HepG2 (cell line): ENCODE data around the gene CRY1. TPM values are rescaled to one million over a fixed set of nuclear protein-coding genes. Genes with fewer than 3 reads are reported as not detected.

Source experiments
- ATM ChIP-seq: fragments of 450-650 bp; IDR thresholded peaks from 2 replicates; pipeline ENCODE4 v1.7.1; 2017; ENCODE audit warnings: mild to moderate bottlenecking, borderline replicate concordance
- CHD4 ChIP-seq: fragments of 200-600 bp; sonication (generic); IDR thresholded peaks from 2 replicates; pipeline ENCODE4 v1.7.0; 2017; ENCODE audit warnings: mild to moderate bottlenecking, low read length, borderline replicate concordance
- ESRRA ChIP-seq: sonication (generic); formaldehyde crosslinking; IDR thresholded peaks from 2 replicates; pipeline ENCODE4 v1.5.1; 2020; ENCODE audit warnings: mild to moderate bottlenecking, low read depth, missing genetic modification reagents
- GATA4 ChIP-seq: sonication (generic); IDR thresholded peaks from 2 replicates; pipeline ENCODE4 v1.6.1; 2016; ENCODE audit warnings: antibody characterized with exemption, low read depth, borderline replicate concordance
- HNRNPLL ChIP-seq: fragments of 200-400 bp; formaldehyde crosslinking; IDR thresholded peaks from 2 replicates; pipeline ENCODE4 v1.6.1; 2017; ENCODE audit warnings: mild to moderate bottlenecking, low read depth, low read length; ENCODE audit not compliant: poor library complexity, severe bottlenecking
- JDP2 ChIP-seq: sonication (generic); formaldehyde crosslinking; IDR thresholded peaks from 2 replicates; pipeline ENCODE4 v1.8.1; 2022; ENCODE audit warnings: missing genetic modification reagents, borderline replicate concordance
- MED8 ChIP-seq: sonication (generic); formaldehyde crosslinking; IDR thresholded peaks from 2 replicates; pipeline ENCODE4 v1.8.1; 2023; ENCODE audit warnings: mild to moderate bottlenecking, missing genetic modification reagents; ENCODE audit not compliant: insufficient replicate concordance
- POGZ ChIP-seq: sonication (generic); formaldehyde crosslinking; IDR thresholded peaks from 2 replicates; pipeline ENCODE4 v1.4.0; 2020; ENCODE audit warnings: mild to moderate bottlenecking, missing genetic modification reagents
- POLR2A ChIP-seq, 2 experiments: IDR thresholded peaks; 2 replicates each; pipeline ENCODE4 v1.6.1; 2011; ENCODE audit warnings: low read depth in 2 of 2, low read length in 2 of 2, mild to moderate bottlenecking in 1 of 2, moderate library complexity in 1 of 2; ENCODE audit not compliant: insufficient read depth in 1 of 2
- RELA ChIP-seq: sonication (generic); formaldehyde crosslinking; IDR thresholded peaks from 2 replicates; pipeline ENCODE4 v1.4.0; 2020; ENCODE audit warnings: missing genetic modification reagents
- SCMH1 ChIP-seq: sonication (generic); formaldehyde crosslinking; IDR thresholded peaks from 2 replicates; pipeline ENCODE4 v1.9.0; 2021; ENCODE audit warnings: missing genetic modification reagents, mild to moderate bottlenecking, borderline replicate concordance
- SOX5 ChIP-seq: IDR thresholded peaks from 2 replicates; pipeline ENCODE4 v1.6.1; 2016; ENCODE audit warnings: borderline replicate concordance
- XBP1 ChIP-seq: sonication (generic); formaldehyde crosslinking; IDR thresholded peaks from 2 replicates; pipeline ENCODE4 v1.5.0; 2020; ENCODE audit warnings: missing genetic modification reagents
- ZBTB42 ChIP-seq: sonication (generic); formaldehyde crosslinking; IDR thresholded peaks from 2 replicates; pipeline ENCODE4 v1.5.0; 2020; ENCODE audit warnings: mild to moderate bottlenecking, missing genetic modification reagents
- ZFY ChIP-seq: sonication (generic); formaldehyde crosslinking; IDR thresholded peaks from 2 replicates; pipeline ENCODE4 v1.4.0; 2020; ENCODE audit warnings: missing genetic modification reagents
- ZNF552 ChIP-seq: sonication (generic); formaldehyde crosslinking; IDR thresholded peaks from 2 replicates; pipeline ENCODE4 v1.9.0; 2022; ENCODE audit warnings: missing genetic modification reagents, mild to moderate bottlenecking, borderline replicate concordance
- ZNF780A ChIP-seq: sonication (generic); formaldehyde crosslinking; IDR thresholded peaks from 2 replicates; pipeline ENCODE4 v1.8.0; 2022; ENCODE audit warnings: mild to moderate bottlenecking, missing genetic modification reagents, moderate library complexity
- polyA plus RNA-seq, 8 experiments: library from polyadenylated mRNA; depleted of rRNA in 3 of 8; stranded (reverse) in 7 of 8; unstranded in 1 of 8; fragments of >200 nt; fragmentation: Illumina TruSeq in 4 of 8; extraction: Trizol in 4 of 8; gene quantifications; 2 replicates each; pipeline versions ENCODE4 v1.2.1 to v1.2.3, GENCODE V29; 2011 to 2016; ENCODE audit warnings: low read depth in 4 of 8, missing spikeins in 1 of 8, mixed read lengths in 1 of 8; ENCODE audit not compliant: insufficient read depth in 1 of 8
- total RNA-seq, 5 experiments: library from RNA; depleted of rRNA; stranded (reverse); fragments of >200 nt; fragmentation: Illumina TruSeq; extraction: Trizol; gene quantifications; 2 replicates each; pipeline ENCODE4 v1.2.3, GENCODE V29; 2016; ENCODE audit warnings: low read depth in 1 of 5
- TF ChIP-seq, protein P1 (sequence below): sonication (generic); formaldehyde crosslinking; IDR thresholded peaks from 2 replicates; pipeline ENCODE4 v1.4.0; 2020; ENCODE audit warnings: missing genetic modification reagents
- TF ChIP-seq, protein P2 (sequence below): IDR thresholded peaks from 2 replicates; pipeline ENCODE4 v1.6.1; 2016; ENCODE audit warnings: low read depth, borderline replicate concordance
- TF ChIP-seq, protein P3 (sequence below): sonication (generic); formaldehyde crosslinking; IDR thresholded peaks from 2 replicates; pipeline ENCODE4 v1.5.1; 2020; ENCODE audit warnings: mild to moderate bottlenecking, missing genetic modification reagents, moderate library complexity
- TF ChIP-seq, protein P4 (sequence below): IDR thresholded peaks from 2 replicates; pipeline ENCODE4 v1.6.1; 2016; ENCODE audit warnings: missing genetic modification reagents, missing compliant biosample characterization
- TF ChIP-seq, protein P5 (sequence below): sonication (generic); formaldehyde crosslinking; IDR thresholded peaks from 2 replicates; pipeline ENCODE4 v1.5.0; 2020; ENCODE audit warnings: missing genetic modification reagents, mild to moderate bottlenecking, borderline replicate concordance
- TF ChIP-seq, protein P6 (sequence below): sonication (generic); formaldehyde crosslinking; IDR thresholded peaks from 2 replicates; pipeline ENCODE4 v1.9.0; 2021; ENCODE audit warnings: missing genetic modification reagents, borderline replicate concordance

CRY1 gene
- total and polyA plus RNA-seq, 2 of the 13 experiments (the other 11 are each of a cell fraction or from before 2014, with no cell fraction given): 11.4 to 13.9 TPM

DNA sequence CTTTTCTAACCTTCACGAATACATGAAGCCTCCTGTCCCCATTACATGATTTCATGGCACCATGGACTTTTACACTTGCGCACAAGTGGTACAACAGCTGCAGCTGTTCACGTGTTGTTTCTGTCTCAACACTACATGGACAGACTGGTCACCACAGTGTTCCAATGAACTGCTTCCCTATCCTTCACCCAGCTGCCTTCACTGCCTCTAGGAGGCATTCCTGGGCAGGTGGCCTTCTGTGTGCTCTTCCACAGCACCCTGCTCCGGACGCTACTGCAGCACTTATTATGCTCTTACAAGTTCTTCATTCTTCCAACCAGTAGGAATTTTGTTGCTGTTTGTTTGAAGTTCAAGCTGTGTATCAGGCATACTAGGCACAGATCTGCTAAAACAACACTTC lies 107.9 kb downstream of the CRY1 start (continued):
- TF ChIP-seq, protein P1, sequence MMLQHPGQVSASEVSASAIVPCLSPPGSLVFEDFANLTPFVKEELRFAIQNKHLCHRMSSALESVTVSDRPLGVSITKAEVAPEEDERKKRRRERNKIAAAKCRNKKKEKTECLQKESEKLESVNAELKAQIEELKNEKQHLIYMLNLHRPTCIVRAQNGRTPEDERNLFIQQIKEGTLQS (CRISPR knock-in tag): no peak
- TF ChIP-seq ZBTB42 (CRISPR knock-in tag) (no peak), CHD4 (no peak), HNRNPLL (no peak), ZNF552 (CRISPR knock-in tag) (no peak), POGZ (CRISPR knock-in tag) (peak; percentile 56; the same call in 1 of the 2 replicates), MED8 (CRISPR knock-in tag) (no peak), SCMH1 (CRISPR knock-in tag) (no peak), RELA (no peak), ZFY (CRISPR knock-in tag) (no peak), SOX5 (CRISPR knock-in tag) (no peak), GATA4 (no peak), JDP2 (CRISPR knock-in tag) (no peak), ATM (no peak), POLR2A (IDR thresholded peaks at IDR 0.05; ENCODE audit: insufficient read depth in 1 of 2, low read depth in 2 of 2, low read length in 2 of 2) (peak in 1 of 2 experiments; percentile 56; a peak in 2 of 4 replicates), XBP1 (CRISPR knock-in tag) (no peak), ESRRA (no peak), ZNF780A (CRISPR knock-in tag) (0 out of 2 replicates have a peak, but pooled peaks have one; percentile 26)
- TF ChIP-seq, protein P2, sequence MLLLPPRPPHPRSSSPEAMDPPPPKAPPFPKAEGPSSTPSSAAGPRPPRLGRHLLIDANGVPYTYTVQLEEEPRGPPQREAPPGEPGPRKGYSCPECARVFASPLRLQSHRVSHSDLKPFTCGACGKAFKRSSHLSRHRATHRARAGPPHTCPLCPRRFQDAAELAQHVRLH: no peak
- TF ChIP-seq, protein P3, sequence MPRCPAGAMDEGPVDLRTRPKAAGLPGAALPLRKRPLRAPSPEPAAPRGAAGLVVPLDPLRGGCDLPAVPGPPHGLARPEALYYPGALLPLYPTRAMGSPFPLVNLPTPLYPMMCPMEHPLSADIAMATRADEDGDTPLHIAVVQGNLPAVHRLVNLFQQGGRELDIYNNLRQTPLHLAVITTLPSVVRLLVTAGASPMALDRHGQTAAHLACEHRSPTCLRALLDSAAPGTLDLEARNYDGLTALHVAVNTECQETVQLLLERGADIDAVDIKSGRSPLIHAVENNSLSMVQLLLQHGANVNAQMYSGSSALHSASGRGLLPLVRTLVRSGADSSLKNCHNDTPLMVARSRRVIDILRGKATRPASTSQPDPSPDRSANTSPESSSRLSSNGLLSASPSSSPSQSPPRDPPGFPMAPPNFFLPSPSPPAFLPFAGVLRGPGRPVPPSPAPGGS (CRISPR knock-in tag): no peak
- TF ChIP-seq, protein P4, sequence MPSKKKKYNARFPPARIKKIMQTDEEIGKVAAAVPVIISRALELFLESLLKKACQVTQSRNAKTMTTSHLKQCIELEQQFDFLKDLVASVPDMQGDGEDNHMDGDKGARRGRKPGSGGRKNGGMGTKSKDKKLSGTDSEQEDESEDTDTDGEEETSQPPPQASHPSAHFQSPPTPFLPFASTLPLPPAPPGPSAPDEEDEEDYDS: no peak
- TF ChIP-seq, protein P5, sequence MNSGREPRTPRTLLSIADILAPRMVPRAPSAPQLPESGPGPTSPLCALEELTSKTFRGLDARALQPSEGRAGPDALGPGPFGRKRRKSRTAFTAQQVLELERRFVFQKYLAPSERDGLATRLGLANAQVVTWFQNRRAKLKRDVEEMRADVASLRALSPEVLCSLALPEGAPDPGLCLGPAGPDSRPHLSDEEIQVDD: no peak
- TF ChIP-seq, protein P6, sequence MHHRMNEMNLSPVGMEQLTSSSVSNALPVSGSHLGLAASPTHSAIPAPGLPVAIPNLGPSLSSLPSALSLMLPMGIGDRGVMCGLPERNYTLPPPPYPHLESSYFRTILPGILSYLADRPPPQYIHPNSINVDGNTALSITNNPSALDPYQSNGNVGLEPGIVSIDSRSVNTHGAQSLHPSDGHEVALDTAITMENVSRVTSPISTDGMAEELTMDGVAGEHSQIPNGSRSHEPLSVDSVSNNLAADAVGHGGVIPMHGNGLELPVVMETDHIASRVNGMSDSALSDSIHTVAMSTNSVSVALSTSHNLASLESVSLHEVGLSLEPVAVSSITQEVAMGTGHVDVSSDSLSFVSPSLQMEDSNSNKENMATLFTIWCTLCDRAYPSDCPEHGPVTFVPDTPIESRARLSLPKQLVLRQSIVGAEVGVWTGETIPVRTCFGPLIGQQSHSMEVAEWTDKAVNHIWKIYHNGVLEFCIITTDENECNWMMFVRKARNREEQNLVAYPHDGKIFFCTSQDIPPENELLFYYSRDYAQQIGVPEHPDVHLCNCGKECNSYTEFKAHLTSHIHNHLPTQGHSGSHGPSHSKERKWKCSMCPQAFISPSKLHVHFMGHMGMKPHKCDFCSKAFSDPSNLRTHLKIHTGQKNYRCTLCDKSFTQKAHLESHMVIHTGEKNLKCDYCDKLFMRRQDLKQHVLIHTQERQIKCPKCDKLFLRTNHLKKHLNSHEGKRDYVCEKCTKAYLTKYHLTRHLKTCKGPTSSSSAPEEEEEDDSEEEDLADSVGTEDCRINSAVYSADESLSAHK: no peak
